H1 (cell line): ENCODE results near the gene KMT5C. TPM values are rescaled to one million over a fixed set of nuclear protein-coding genes. Genes with fewer than 3 reads are reported as not detected.
A peak's percentile ranks its signal among the peaks of the same experiment; 100 is the strongest.

Experiments
- CTCF ChIA-PET: fragments of 300-600 bp; sonication (Branson Sonifier 250); formaldehyde crosslinking; loops from one replicate; lab custom pipeline; 2021; ENCODE audit not compliant: partially characterized antibody; lab: Charles Lee
- POLR2A ChIA-PET: fragments of 300-600 bp; sonication (Branson Sonifier 250); formaldehyde crosslinking; loops from one replicate; lab custom pipeline; 2021; ENCODE audit warnings: inconsistent platforms; ENCODE audit not compliant: partially characterized antibody; lab: Charles Lee
- DNase-seq, 2 experiments: peaks; one replicate each; pipeline versions ENCODE4 v3.0.0 to v3.0.0-alpha.2; 2010 to 2022; ENCODE audit warnings: low spot score in 2 of 2, low read depth in 1 of 2, mixed read lengths in 1 of 2
- FAIRE-seq: peaks from 2 replicates; lab custom pipeline; 2011; peaks lifted over from hg19 to GRCh38; lab: Jason Lieb, UNC
- H2AFZ ChIP-seq: 2 replicates; pipeline ENCODE4 v1.8.1; 2012; ENCODE audit warnings: low read length, inconsistent platforms
- H2AK5ac ChIP-seq: 2 replicates; pipeline ENCODE4 v1.6.1; 2013; ENCODE audit warnings: low read depth, low read length
- H2BK120ac ChIP-seq: replicated peaks from 2 replicates; pipeline ENCODE3; 2013; ENCODE audit warnings: low read depth, low read length, inconsistent platforms
- H2BK12ac ChIP-seq: 2 replicates; pipeline ENCODE4 v1.6.1; 2013; ENCODE audit warnings: low read depth, low read length
- H2BK15ac ChIP-seq: 2 replicates; pipeline ENCODE4 v1.6.1; 2013; ENCODE audit warnings: low read length
- H2BK20ac ChIP-seq: 2 replicates; pipeline ENCODE4 v1.6.1; 2013; ENCODE audit warnings: low read length
- H2BK5ac ChIP-seq: 2 replicates; pipeline ENCODE4 v1.6.1; 2013; ENCODE audit warnings: low read depth, low read length
- H3K14ac ChIP-seq: 2 replicates; pipeline ENCODE4 v1.6.1; 2013; ENCODE audit warnings: inconsistent platforms; ENCODE audit not compliant: insufficient read length
- H3K18ac ChIP-seq: 2 replicates; pipeline ENCODE4 v1.6.1; 2013; ENCODE audit warnings: low read length; ENCODE audit errors: extremely low read depth
- H3K23ac ChIP-seq: 2 replicates; pipeline ENCODE4 v1.6.1; 2013; ENCODE audit warnings: inconsistent platforms; ENCODE audit not compliant: insufficient read length
- H3K23me2 ChIP-seq: 2 replicates; pipeline ENCODE4 v1.6.1; 2013; ENCODE audit warnings: low read depth, low read length
- H3K27ac ChIP-seq: 2 replicates; pipeline ENCODE4 v1.6.1; 2011; ENCODE audit warnings: low read depth, low read length, inconsistent platforms
- H3K27me3 ChIP-seq, 4 experiments: replicated peaks in 1 of 4; 1 replicate in 1 of 4; 2 replicates in 3 of 4; pipeline versions ENCODE4 v1.6.1 to v1.8.1; 2011 to 2013; ENCODE audit warnings: low read length in 3 of 4, mild to moderate bottlenecking in 3 of 4, inconsistent platforms in 2 of 4, mixed read lengths in 2 of 4, moderate library complexity in 1 of 4; ENCODE audit not compliant: control insufficient read depth in 3 of 4, insufficient read depth in 3 of 4; ENCODE audit errors: extremely low read depth in 1 of 4
- H3K36me3 ChIP-seq, 4 experiments: 2 replicates each; pipeline versions ENCODE4 v1.6.1 to v1.8.1; 2011 to 2013; ENCODE audit warnings: mild to moderate bottlenecking in 4 of 4, low read length in 3 of 4, moderate library complexity in 2 of 4, control low read depth in 1 of 4, inconsistent platforms in 1 of 4; ENCODE audit not compliant: insufficient read depth in 4 of 4, control insufficient read depth in 2 of 4
- H3K4ac ChIP-seq: replicated peaks from 2 replicates; pipeline ENCODE3; 2013; ENCODE audit warnings: low read length, low read depth, mixed read lengths, inconsistent platforms; ENCODE audit not compliant: insufficient read length
- H3K4me1 ChIP-seq, 4 experiments: replicated peaks in 1 of 4; 1 replicate in 1 of 4; 2 replicates in 3 of 4; pipeline versions ENCODE4 v1.6.1 to v1.8.1; 2011 to 2013; ENCODE audit warnings: low read length in 3 of 4, inconsistent platforms in 2 of 4, mixed read lengths in 1 of 4; ENCODE audit not compliant: insufficient read depth in 4 of 4, control insufficient read depth in 3 of 4
- H3K4me2 ChIP-seq, 2 experiments: 2 replicates each; pipeline versions ENCODE4 v1.6.1 to v1.8.1; 2011 to 2013; ENCODE audit warnings: low read depth in 2 of 2, low read length in 2 of 2, control low read depth in 1 of 2, inconsistent platforms in 1 of 2, mild to moderate bottlenecking in 1 of 2; ENCODE audit not compliant: insufficient read depth in 1 of 2
- H3K4me3 ChIP-seq, 4 experiments: fragments of 200-600, 300-600 bp in 1 of 4; sonication (generic), shearing (Covaris generic), sonication (Bioruptor Twin) in 1 of 4; 2 replicates each; pipeline versions ENCODE4 v1.5.1 to v1.8.1; 2011 to 2016; ENCODE audit warnings: low read length in 4 of 4, low read depth in 3 of 4, control low read depth in 2 of 4, inconsistent platforms in 2 of 4, mild to moderate bottlenecking in 2 of 4, mixed read lengths in 1 of 4, moderate library complexity in 1 of 4; ENCODE audit not compliant: insufficient read depth in 2 of 4; ENCODE audit errors: extremely low read depth in 1 of 4
- H3K56ac ChIP-seq: replicated peaks from 2 replicates; pipeline ENCODE3; 2013; ENCODE audit warnings: low read depth, mild to moderate bottlenecking, mixed read lengths, low read length, inconsistent platforms; ENCODE audit not compliant: insufficient read length
- H3K79me1 ChIP-seq: 2 replicates; pipeline ENCODE4 v1.6.1; 2013; ENCODE audit warnings: low read depth, low read length, control low read depth
- H3K79me2 ChIP-seq, 2 experiments: 2 replicates each; pipeline versions ENCODE4 v1.6.1 to v1.8.1; 2012 to 2013; ENCODE audit warnings: low read length in 2 of 2, mild to moderate bottlenecking in 2 of 2, inconsistent platforms in 1 of 2; ENCODE audit not compliant: insufficient read depth in 2 of 2, control insufficient read depth in 1 of 2
- H3K9ac ChIP-seq, 4 experiments: replicated peaks in 1 of 4; 1 replicate in 1 of 4; 2 replicates in 3 of 4; pipeline versions ENCODE4 v1.6.1 to v1.8.1; 2011 to 2013; ENCODE audit warnings: low read depth in 3 of 4, low read length in 3 of 4, control low read depth in 2 of 4, mild to moderate bottlenecking in 2 of 4, moderate library complexity in 2 of 4, inconsistent platforms in 1 of 4; ENCODE audit errors: extremely low read depth in 1 of 4
- H3K9me3 ChIP-seq, 2 experiments: 2 replicates each; pipeline versions ENCODE4 v1.6.1 to v1.8.1; 2012 to 2013; ENCODE audit warnings: mild to moderate bottlenecking in 2 of 2, moderate library complexity in 2 of 2, control low read depth in 1 of 2, inconsistent platforms in 1 of 2, low read depth in 1 of 2, low read length in 1 of 2, mixed read lengths in 1 of 2; ENCODE audit not compliant: insufficient read depth in 2 of 2
- H4K20me1 ChIP-seq, 2 experiments: replicated peaks in 1 of 2; 2 replicates each; pipeline versions ENCODE3 to v1.8.1; 2011 to 2013; ENCODE audit warnings: inconsistent platforms in 2 of 2, low read length in 2 of 2, mild to moderate bottlenecking in 1 of 2; ENCODE audit not compliant: insufficient read depth in 2 of 2, control insufficient read depth in 1 of 2
- H4K5ac ChIP-seq: 2 replicates; pipeline ENCODE4 v1.6.1; 2013; ENCODE audit warnings: low read length, low read depth, mixed read lengths, inconsistent platforms; ENCODE audit not compliant: insufficient read length
- H4K8ac ChIP-seq: 2 replicates; pipeline ENCODE4 v1.8.0; 2013; ENCODE audit warnings: mild to moderate bottlenecking, moderate library complexity, low read length, inconsistent platforms; ENCODE audit not compliant: insufficient read depth; ENCODE audit errors: extremely low read depth
- H4K91ac ChIP-seq: replicated peaks from 2 replicates; pipeline ENCODE3; 2013; ENCODE audit warnings: low read length, mixed read lengths, inconsistent platforms; ENCODE audit not compliant: insufficient read length
- BRCA1 ChIP-seq: IDR thresholded peaks from 2 replicates; pipeline ENCODE4 v1.6.1; 2012; ENCODE audit warnings: low read depth, low read length, improper control_type of control experiment
- JUN ChIP-seq: IDR thresholded peaks from 2 replicates; pipeline ENCODE4 v1.6.1; 2011; ENCODE audit warnings: low read depth, mild to moderate bottlenecking, improper control_type of control experiment, low read length
- POU5F1 ChIP-seq: IDR thresholded peaks from 2 replicates; pipeline ENCODE4 v1.6.1; 2011; ENCODE audit warnings: low read depth, mild to moderate bottlenecking, low read length, moderate library complexity
- SUZ12 ChIP-seq: fragments of 200-600 bp; sonication (generic); IDR thresholded peaks from 2 replicates; pipeline ENCODE4 v1.6.1; 2012; ENCODE audit warnings: mild to moderate bottlenecking, inconsistent platforms, low read length, moderate library complexity, mixed read lengths
- TAF1 ChIP-seq: IDR thresholded peaks from 2 replicates; pipeline ENCODE4 v1.6.1; 2011; ENCODE audit warnings: mild to moderate bottlenecking, low read depth, low read length
- WGBS, 2 experiments: shearing (Covaris generic) in 1 of 2; methylation state at CpG; one replicate each; pipeline versions ENCODE4 v1.1.6 to v1.1.7; 2013 to 2015; ENCODE audit warnings: low lambda C conversion rate in 2 of 2, mixed read lengths in 2 of 2, inconsistent platforms in 1 of 2, low coverage in 1 of 2, missing lambda C conversion rate in 1 of 2; ENCODE audit not compliant: insufficient replicate concordance in 2 of 2, insufficient coverage in 1 of 2, insufficient read length in 1 of 2; ENCODE audit errors: extremely low coverage in 1 of 2, missing lambda C conversion rate in 1 of 2; 5-methylcytosine and 5-hydroxymethylcytosine counted together
- polyA plus RNA-seq, 7 experiments: library from polyadenylated mRNA; depleted of rRNA in 3 of 7; stranded (reverse) in 5 of 7; unstranded in 2 of 7; fragments of >200 nt in 5 of 7; fragments of 200-250 nt in 2 of 7; gene quantifications; 1 replicate in 5 of 7; 2 replicates in 1 of 7; 4 replicates in 1 of 7; pipeline versions ENCODE4 v1.2.1 to v1.2.3, GENCODE V29; 2011 to 2013; ENCODE audit warnings: missing spikeins in 2 of 7, mixed read lengths in 2 of 7
- total RNA-seq: library from RNA; stranded (reverse); fragmentation: NEBNext Ultra II Directional; extraction: Animal tissue kit (Norgen Biotek cat#: 25700); gene quantifications from 2 replicates; pipeline ENCODE4 v1.2.1, GENCODE V29; 2021
- TF ChIP-seq, protein P1 (sequence below): IDR thresholded peaks from 2 replicates; pipeline ENCODE4 v1.6.1; 2011; ENCODE audit warnings: low read length, improper control_type of control experiment

KMT5C gene
- total and polyA plus RNA-seq, 2 of the 8 experiments (the other 6 are each of a cell fraction or from before 2014, with no cell fraction given), result 24.9 to 31.5 TPM

DNA sequence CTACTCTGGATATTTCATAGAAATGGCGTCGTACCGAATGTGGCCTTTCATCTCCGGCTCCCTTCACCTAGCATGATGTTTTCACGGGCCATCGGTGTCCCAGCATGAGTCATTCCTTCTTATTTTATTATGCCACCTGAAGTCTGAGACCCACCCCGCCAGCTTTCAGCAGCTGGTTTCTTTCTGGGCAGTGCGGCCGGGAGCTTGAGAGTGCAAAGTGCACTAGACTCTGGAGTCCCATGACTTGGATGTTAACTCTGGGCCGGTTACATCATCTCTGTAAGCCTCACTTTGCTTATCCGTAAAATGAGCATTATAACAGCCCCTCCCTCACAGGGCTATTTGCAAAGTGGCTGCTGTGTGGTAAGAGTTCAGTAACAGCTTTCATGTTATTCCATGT is 5.8 kb upstream of the KMT5C start:
- H3K4me1 ChIP-seq, result peaks cover 0 to 7% (median 1%) of the 10 kb centered on the region in 4 experiments; a peak in 2 of 7 replicates
- FAIRE-seq (no peak), DNase-seq (no peak)
- H3K4me2 ChIP-seq, result no peak overlapping the region
- no peak overlapping the region for H2BK15ac ChIP-seq
- H3K27ac ChIP-seq, result no peak overlapping the region
- no peak for TF ChIP-seq JUN
- TF ChIP-seq TAF1, result no peak
- TF ChIP-seq, protein P1, sequence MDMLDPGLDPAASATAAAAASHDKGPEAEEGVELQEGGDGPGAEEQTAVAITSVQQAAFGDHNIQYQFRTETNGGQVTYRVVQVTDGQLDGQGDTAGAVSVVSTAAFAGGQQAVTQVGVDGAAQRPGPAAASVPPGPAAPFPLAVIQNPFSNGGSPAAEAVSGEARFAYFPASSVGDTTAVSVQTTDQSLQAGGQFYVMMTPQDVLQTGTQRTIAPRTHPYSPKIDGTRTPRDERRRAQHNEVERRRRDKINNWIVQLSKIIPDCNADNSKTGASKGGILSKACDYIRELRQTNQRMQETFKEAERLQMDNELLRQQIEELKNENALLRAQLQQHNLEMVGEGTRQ, result no peak
- no peak for TF ChIP-seq SUZ12
- no peak for TF ChIP-seq BRCA1
- no peak for TF ChIP-seq POU5F1
- H3K56ac ChIP-seq, result no peak overlapping the region
- H2BK12ac ChIP-seq, result no peak overlapping the region
- no peak overlapping the region for H3K14ac ChIP-seq
- ChIA-PET POLR2A (interaction anchor here (0.6 to 2.6 kb wide), 6 partner anchors 12 to 179 kb away, joined by 3 to 10 read pairs (median 3); partner anchors contain the start of gene UBE2S), CTCF (interaction anchor here (1.0 kb wide), 1 partner anchor 15 kb away, joined by 3 read pairs; no protein-coding TSS in a partner anchor)
- no peak overlapping the region for H3K4me3 ChIP-seq
- no peaks in the 10 kb centered on the region for H3K9me3 ChIP-seq
- no peak overlapping the region for H3K18ac ChIP-seq
- no peak overlapping the region for H2AK5ac ChIP-seq
- no peak overlapping the region for H2BK20ac ChIP-seq
- H3K9ac ChIP-seq, result no peak overlapping the region
- no peak overlapping the region for H4K8ac ChIP-seq
- H4K91ac ChIP-seq, result no peak overlapping the region
- H3K79me2 ChIP-seq, result no peaks in the 10 kb centered on the region
- peaks cover 5% of the 10 kb centered on the region; the same call in 1 of the 2 replicates for H3K23me2 ChIP-seq
- no peak overlapping the region for H2AFZ ChIP-seq
- H3K36me3 ChIP-seq, result no peaks in the 10 kb centered on the region
- H3K79me1 ChIP-seq, result no peaks in the 10 kb centered on the region
- peaks cover 0 to 3% (median 0%) of the 10 kb centered on the region in 4 experiments; a peak in 1 of 7 replicates for H3K27me3 ChIP-seq
- no peaks in the 10 kb centered on the region for H4K20me1 ChIP-seq
- H2BK5ac ChIP-seq, result peak overlapping the region; percentile 10; the same call in 1 of the 2 replicates
- no peak overlapping the region for H4K5ac ChIP-seq
- H2BK120ac ChIP-seq, result no peak overlapping the region
- no peak overlapping the region for H3K23ac ChIP-seq
- WGBS, 2 experiments, result 88% methylated on average over 11 of the region's 11 CpGs; no CpG with 5 or more reads in 1 of the 2 experiments
- H3K4ac ChIP-seq, result no peak overlapping the region
